Right lobe of liver (tissue), 6 donors: ENCODE measurements around the gene CNPY1. TPM values are rescaled to one million over a fixed set of nuclear protein-coding genes. Genes with fewer than 3 reads are reported as not detected.
"Not testable (repeated sequence)": the region's sequence is repeated elsewhere in the genome, so short reads cannot be mapped to it uniquely, and the experiment has no call there.

ENCODE experiments used
- ATAC-seq, 4 donors: fragments of 200-7000 bp; cut with Tn5 transposase; one replicate each; pipeline ENCODE4 v1.9.1; 2020; ENCODE audit warnings: mild to moderate bottlenecking in 4 of 4, moderate library complexity in 4 of 4
- DNase-seq, 3 donors: peaks; one replicate each; pipeline ENCODE4 v3.0.0-alpha.2; 2020
- H3K27ac ChIP-seq, 3 donors: fragments of 200-600 bp; one replicate each; pipeline ENCODE4 v1.8.0; 2022
- H3K27me3 ChIP-seq, 2 donors: fragments of 200-600 bp; one replicate each; pipeline ENCODE4 v1.8.0; 2022
- H3K36me3 ChIP-seq, 4 donors: fragments of 200-600 bp; sonication (generic) in 1 of 4; one replicate each; pipeline versions ENCODE4 v1.5.1 to v1.8.0; 2017 to 2022; ENCODE audit warnings: control low read depth in 1 of 4
- H3K4me1 ChIP-seq, 4 donors: fragments of 200-600 bp; sonication (generic) in 1 of 4; one replicate each; pipeline versions ENCODE4 v1.5.1 to v1.8.0; 2017 to 2022; ENCODE audit warnings: control low read depth in 1 of 4
- H3K4me3 ChIP-seq, 3 donors: fragments of 200-600 bp; one replicate each; pipeline ENCODE4 v1.8.0; 2022
- H3K9me3 ChIP-seq, 4 donors: fragments of 200-600 bp; sonication (generic) in 1 of 4; one replicate each; pipeline versions ENCODE4 v1.5.1 to v1.8.0; 2017 to 2022; ENCODE audit warnings: control low read depth in 1 of 4
- POLR2A ChIP-seq: fragments of 450-650 bp; IDR thresholded peaks from one replicate; pipeline ENCODE4 v1.6.1; 2017; ENCODE audit warnings: antibody characterized with exemption, mild to moderate bottlenecking
- whole genome bisulfite sequencing: methylation state at CpG from one replicate; pipeline ENCODE4 v1.1.6; 2018; ENCODE audit warnings: low coverage, low lambda C conversion rate; ENCODE audit not compliant: insufficient coverage; ENCODE audit errors: missing lambda C conversion rate; 5-methylcytosine and 5-hydroxymethylcytosine counted together
- intact Hi-C, 2 donors: fragments of 100-400 bp; cut with DNase I; formaldehyde crosslinking; loops; one replicate each; pipeline versions ENCODE4 v1.11.2 to v1.14.1; 2022
- total RNA-seq, 6 experiments: library from RNA; depleted of rRNA in 2 of 6; stranded (reverse); fragments of >200 nt in 2 of 6; fragmentation: NEBNext Ultra II Directional in 3 of 6; extraction: Animal tissue kit (Norgen Biotek cat#: 25700) in 3 of 6; gene quantifications; one replicate each; pipeline versions ENCODE4 v1.1.0 to v1.2.4, GENCODE V29; 2016 to 2023
- TF ChIP-seq, protein P1 (sequence below), 4 donors: fragments of 200-600 bp in 3 of 4; fragments of 450-650 bp in 1 of 4; IDR thresholded peaks; one replicate each; pipeline versions ENCODE4 v1.5.1 to v1.8.0; 2016 to 2022; ENCODE audit warnings: antibody characterized with exemption in 4 of 4, mild to moderate bottlenecking in 2 of 4
- donor health status: DM: no; HTN: yes; CAD: no.
- donor health status: DM: no; HTN: no; CAD: no.
- donor health status: DM: no; HTN: no; CAD: no.
- donor health status: DM: no; HTN: yes; CAD: no.
- donor health status: DM: no; HTN: yes; CAD: no.

The CNPY1 gene
- total RNA-seq, 6 experiments from 2014 or later: 0.19 TPM; not detected in 5

DNA sequence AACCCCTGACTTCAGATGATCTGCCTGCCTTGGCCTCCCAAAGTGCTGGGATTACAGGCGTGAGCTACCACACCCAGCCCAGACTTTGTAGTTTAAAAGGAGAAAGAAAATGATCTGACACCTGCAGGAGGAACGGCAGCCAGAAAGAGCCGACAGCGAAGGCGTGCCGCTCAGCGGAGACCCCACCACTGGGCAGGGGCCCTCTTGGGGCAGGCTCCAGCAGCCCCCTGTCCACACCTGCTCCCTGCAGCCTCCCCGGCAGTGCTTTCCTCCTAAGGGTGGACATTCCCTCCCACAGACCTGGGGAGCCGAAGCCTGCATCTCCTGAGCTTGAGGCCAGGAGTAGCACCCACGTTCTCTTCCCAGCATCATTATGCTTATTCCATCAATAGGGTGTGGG is 19.2 kb upstream of the CNPY1 start:
- intact Hi-C loops: no loop called here
- WGBS: 83% methylated on average over 3 of the region's 10 CpGs
- no peak for DNase-seq

DNA sequence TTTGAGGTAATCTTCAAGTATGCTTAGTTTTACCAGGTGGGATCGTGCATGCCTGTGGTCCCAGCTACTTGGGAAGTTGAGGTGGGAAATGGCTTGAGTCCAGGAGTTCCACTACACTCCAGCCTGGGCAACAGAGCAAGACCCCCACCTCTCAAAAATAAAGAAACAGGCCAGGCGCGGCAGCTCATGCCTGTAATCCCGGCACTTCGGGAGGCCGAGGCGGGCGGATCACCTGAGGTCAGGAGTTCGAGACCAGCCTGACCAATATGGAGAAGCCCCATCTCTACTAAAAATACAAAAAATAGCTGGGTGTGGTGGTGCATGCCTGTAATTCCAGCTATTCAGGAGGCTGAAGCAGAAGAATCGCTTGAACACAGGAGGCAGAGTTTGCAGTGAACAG is 16.6 kb upstream of the CNPY1 start:
- H3K36me3 ChIP-seq, H3K4me3 ChIP-seq, ATAC-seq, H3K27ac ChIP-seq, H3K27me3 ChIP-seq, intact Hi-C loops, DNase-seq, H3K9me3 ChIP-seq, H3K4me1 ChIP-seq: not testable (repeated sequence)
- WGBS: 83% methylated on average over 4 of the region's 10 CpGs

More for the DNA sequence above, 19.2 kb upstream of the CNPY1 start:
- Histone ChIP-seq H3K4me1 (no peaks in the 10 kb centered on the region), H3K36me3 (no peaks in the 10 kb centered on the region), H3K27me3 (no peaks in the 10 kb centered on the region), H3K9me3 (no peaks in the 10 kb centered on the region), H3K4me3 (no peak overlapping the region), H3K27ac (no peak overlapping the region)
- ATAC-seq: no peak
- TF ChIP-seq, protein P1, sequence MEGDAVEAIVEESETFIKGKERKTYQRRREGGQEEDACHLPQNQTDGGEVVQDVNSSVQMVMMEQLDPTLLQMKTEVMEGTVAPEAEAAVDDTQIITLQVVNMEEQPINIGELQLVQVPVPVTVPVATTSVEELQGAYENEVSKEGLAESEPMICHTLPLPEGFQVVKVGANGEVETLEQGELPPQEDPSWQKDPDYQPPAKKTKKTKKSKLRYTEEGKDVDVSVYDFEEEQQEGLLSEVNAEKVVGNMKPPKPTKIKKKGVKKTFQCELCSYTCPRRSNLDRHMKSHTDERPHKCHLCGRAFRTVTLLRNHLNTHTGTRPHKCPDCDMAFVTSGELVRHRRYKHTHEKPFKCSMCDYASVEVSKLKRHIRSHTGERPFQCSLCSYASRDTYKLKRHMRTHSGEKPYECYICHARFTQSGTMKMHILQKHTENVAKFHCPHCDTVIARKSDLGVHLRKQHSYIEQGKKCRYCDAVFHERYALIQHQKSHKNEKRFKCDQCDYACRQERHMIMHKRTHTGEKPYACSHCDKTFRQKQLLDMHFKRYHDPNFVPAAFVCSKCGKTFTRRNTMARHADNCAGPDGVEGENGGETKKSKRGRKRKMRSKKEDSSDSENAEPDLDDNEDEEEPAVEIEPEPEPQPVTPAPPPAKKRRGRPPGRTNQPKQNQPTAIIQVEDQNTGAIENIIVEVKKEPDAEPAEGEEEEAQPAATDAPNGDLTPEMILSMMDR (IDR thresholded peaks at IDR 0.05): no peak
- no peak for TF ChIP-seq POLR2A

DNA sequence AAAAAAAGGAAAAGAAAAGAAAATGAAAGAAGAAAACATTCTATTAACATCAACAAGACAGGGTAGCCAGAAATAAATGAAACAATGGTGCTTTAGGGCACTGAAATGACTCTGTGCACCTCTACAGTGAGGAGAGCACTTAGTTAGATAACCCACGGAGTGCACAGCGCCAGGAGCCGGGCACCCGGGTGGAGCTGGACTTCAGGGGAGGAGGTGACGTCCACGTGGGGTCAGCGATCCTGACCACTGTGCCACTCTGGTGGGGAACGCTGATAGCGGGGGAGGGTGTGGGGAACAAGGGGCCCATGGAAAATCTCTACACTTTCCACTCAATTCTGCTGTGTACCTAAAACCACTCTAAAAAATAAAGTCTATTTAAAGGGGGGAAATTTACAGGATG is 15.7 kb upstream of the CNPY1 start:
- TF ChIP-seq POLR2A: no peak
- TF ChIP-seq, protein P1 (IDR thresholded peaks at IDR 0.05): no peak
- ATAC-seq: no peak
- H3K27me3 ChIP-seq: no peaks in the 10 kb centered on the region
- 33% methylated on average over 1 of the region's 9 CpGs for WGBS
- no peak overlapping the region for H3K4me3 ChIP-seq
- peak in 1 of 3 donors; percentile 39 for DNase-seq
- H3K9me3 ChIP-seq: no peaks in the 10 kb centered on the region
- H3K27ac ChIP-seq: no peak overlapping the region
- no peaks in the 10 kb centered on the region for H3K4me1 ChIP-seq
- H3K36me3 ChIP-seq: no peaks in the 10 kb centered on the region
- intact Hi-C loops: no loop called here

DNA sequence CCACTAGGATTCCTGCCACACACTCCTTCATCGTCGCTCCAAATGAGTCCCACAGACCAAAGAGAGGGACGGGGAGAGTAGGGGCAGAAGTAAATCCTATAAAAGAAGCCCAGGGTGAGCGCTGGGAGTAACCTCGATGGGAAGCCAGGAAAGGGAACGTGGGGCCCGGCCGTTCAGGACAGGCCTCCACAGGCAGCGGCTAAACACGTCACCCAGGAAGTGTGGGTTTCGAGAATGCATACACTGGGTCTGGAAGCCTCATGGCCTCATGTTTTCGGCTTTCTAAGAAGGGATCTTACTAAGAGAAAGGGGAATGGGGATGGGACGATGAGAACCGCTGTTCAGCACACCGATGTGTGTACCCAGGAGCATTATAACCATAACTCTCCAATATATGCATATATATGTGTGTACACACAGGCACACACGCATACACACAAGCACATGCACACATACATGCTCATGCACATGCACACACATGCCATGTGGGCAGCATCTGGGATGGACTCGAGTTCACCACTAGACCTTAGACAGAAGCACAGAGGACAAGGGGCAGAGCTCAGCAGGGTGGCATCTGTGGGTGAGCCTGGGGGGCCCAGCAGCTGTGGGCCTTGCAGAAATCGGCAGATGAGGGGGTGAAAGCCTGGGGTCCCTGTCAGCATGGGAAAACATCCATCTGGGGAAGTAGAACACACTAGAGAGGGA is 14.8 kb upstream of the CNPY1 start:
- Histone ChIP-seq H3K4me1 (no peaks in the 10 kb centered on the region), H3K27ac (no peak overlapping the region), H3K27me3 (no peaks in the 10 kb centered on the region), H3K4me3 (no peak overlapping the region), H3K36me3 (no peaks in the 10 kb centered on the region), H3K9me3 (no peaks in the 10 kb centered on the region)
- no peak for DNase-seq
- intact Hi-C loops: no loop called here
- no peak for TF ChIP-seq POLR2A
- TF ChIP-seq, protein P1 (IDR thresholded peaks at IDR 0.05): no peak
- no peak for ATAC-seq
- WGBS: 81% methylated on average over 12 of the region's 18 CpGs

DNA sequence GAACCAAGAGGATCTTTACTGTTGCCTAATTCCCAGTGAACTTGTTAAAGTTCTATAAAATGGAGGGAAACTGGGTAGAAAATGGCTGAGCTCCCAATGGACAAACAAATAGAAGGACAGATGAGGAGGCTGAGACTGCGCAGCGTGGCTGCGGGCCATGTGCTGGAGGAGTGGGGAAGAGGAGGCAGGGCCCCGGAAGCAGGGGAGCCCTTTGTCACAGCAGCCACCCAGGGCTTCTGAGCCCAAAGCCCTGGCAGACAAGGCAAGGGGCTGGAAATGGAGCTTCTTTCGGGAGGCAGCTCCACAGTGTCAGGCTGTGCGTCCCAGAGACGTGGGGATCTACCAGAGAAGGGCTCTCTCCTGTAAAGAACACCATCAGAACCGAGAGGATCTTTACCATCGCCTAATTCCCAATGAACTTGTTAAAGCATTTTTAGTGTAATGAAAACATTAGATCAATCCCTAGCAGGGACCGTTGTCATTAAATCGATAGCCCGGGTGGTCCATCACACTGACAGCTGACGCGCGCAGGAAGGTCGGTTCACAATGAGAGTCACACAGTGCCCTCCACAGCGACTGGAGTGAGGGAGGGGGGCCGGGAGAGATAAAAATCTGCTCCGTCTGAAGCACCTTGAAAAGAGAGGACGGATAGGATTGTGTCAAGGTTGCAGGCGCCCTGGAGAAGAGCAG is 14.0 kb upstream of the CNPY1 start:
- DNase-seq: peak in 1 of 3 donors; percentile 24
- intact Hi-C loops: no loop called here
- Histone ChIP-seq H3K27ac (no peak overlapping the region), H3K36me3 (no peaks in the 10 kb centered on the region), H3K4me1 (no peaks in the 10 kb centered on the region), H3K27me3 (no peaks in the 10 kb centered on the region), H3K4me3 (no peak overlapping the region), H3K9me3 (no peaks in the 10 kb centered on the region)
- TF ChIP-seq POLR2A: no peak
- TF ChIP-seq, protein P1 (IDR thresholded peaks at IDR 0.05): no peak
- ATAC-seq: no peak
- 77% methylated on average over 18 of the region's 21 CpGs for WGBS
